HG03066 (cell line): ENCODE data around the gene POLR2A.
"Not testable (repeated sequence)": the region's sequence is repeated elsewhere in the genome, so short reads cannot be mapped to it uniquely, and the experiment has no call there.

Source experiments
- ATAC-seq: cut with Tn5 transposase; IDR thresholded peaks from one replicate; pipeline ENCODE4 v1.9.1; 2021; ENCODE audit warnings: low read depth; ENCODE audit not compliant: unreplicated experiment

The POLR2A gene

DNA sequence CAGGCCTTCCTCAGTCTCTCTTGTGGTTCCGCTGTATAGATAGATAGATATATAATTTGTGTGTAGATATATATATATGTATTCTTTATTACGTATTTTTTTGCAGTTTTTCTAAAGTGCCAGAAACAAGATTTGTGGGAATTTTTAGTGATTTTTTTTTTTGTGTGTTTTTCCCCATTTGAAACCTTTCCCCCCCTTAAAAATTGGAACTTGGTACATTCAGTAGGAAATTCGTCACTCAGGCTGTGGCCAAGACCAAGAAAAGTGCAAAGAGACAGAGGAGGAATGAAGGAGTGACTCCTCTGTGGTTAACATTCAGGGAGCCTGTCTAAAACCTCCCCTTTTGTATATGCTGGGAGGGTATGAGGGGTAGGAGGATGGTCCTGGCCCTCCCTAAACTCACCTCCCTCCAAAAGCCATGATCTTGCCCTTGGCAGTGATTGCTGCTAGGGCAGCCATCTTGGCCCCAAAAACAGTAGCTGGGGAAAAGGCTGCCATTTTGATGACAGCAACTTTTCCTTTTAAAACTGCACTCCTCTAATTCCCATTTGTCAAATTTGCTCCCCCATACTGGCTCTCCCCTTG, 24.1 kb upstream of the POLR2A start:
- no peak for ATAC-seq

GRCh38 chr17:7460850-7461660, 23.1 kb upstream of the POLR2A start:
- ATAC-seq, result no peak

DNA sequence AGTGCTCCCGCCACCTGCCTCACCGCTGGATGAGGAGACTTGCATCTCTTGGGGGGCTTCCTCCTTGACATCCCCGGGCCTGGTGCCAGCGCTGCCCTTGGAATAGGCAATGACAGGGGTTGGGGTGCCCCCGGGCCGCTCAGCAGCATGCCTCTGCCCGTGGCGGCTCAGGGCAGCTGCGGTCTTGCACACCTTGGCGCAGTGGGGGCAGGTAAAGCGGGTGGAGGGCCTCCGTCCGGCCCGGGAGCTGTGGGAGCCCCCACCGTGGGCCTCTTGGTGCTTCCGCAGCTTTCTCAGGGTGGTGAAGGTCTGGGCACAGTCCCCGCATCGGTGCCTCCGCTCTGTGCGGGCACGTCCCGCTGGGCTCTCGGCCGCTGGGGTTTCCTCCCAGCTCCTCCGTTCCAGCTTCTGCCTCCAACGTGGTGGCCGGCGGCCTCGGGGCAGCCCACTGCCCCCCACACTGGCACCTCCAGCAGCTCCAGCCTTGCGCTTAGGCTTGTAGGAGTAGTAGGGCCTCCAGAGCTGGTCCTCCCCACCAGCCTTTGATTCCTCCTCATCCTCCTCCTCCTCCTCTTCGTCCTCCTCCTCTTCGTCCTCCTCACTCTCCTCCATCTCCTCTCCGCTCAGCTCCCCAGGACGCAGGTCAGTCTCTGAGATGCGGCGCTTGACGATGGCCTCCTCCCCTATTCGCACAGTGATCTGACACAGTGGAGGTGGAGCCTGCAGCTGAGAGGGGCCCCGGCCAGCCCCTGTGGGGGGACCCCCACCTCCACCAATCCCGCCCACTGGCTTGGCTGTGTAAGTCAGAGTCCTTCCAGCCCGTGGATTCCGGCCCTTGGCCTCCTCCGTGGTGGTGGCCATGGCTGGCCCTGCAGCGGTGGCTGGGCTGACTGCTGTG, 21.4 kb upstream of the POLR2A start:
- no peak for ATAC-seq

DNA sequence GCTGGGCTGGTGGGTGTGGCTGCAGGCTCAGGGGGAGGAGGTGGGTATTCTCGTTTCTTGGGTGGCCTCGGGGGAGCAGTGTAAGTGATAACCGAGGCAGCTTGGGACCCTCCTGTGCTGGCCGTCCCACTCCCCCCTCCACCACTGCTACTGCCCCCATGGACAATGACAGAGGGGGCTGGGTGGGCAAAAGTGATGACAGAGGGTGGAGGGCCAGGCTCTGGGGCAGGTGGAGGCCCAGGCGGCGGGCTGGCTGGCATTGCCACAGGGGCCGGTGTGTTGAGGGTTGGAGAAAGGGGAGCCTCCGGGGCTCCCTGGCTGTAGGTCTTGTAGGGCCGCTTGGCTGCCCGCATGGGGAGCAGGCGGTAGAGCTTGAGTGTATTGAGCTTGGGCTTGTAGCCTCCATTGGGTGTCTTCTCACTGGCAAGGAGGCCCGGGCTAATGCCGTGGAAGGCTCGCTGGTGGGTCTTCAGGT, 20.8 kb upstream of the POLR2A start:
- no peak for ATAC-seq

GRCh38 chr17:7464081-7464480, 20.1 kb upstream of the POLR2A start:
- ATAC-seq, result no peak

- no peak for ATAC-seq
Measured at GRCh38 chr17:7465597-7466275, 18.4 kb upstream of the POLR2A start.

GRCh38 chr17:7466318-7466638, 17.9 kb upstream of the POLR2A start:
- no peak for ATAC-seq

DNA sequence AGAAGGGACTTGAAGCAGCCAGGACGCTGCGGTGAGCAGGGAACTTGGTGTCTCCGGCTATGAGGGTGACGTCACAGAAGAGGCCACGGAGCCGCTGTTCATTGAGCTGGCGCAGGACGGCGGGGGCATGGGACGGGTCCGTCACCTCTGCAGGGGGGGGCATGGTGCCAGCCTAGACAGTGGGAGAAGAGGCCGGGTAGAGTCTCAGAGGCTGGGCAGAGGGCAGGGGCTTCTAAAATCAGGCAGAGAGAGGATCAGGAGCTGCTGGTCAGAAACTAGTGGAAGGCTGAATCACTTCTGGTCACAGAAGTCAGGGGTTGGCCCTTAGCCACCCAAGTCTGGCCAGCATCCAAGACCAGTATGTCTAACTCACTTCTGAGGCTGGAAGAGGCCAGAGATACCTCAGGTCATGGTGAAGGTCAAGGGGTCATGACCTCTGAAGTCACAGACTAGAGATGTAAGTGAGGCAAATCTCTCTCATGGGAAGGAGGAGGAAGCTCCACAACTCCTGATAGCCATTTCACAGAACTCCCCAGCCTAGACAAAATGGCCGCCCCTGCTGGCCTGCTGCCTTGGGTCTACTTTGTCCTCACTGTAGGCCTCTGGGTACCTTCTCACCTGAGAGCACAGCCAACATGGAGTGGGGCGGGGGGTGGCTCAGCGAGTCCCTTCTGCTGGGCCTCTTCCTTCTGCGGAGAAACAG, 17.4 kb upstream of the POLR2A start:
- no peak for ATAC-seq

DNA sequence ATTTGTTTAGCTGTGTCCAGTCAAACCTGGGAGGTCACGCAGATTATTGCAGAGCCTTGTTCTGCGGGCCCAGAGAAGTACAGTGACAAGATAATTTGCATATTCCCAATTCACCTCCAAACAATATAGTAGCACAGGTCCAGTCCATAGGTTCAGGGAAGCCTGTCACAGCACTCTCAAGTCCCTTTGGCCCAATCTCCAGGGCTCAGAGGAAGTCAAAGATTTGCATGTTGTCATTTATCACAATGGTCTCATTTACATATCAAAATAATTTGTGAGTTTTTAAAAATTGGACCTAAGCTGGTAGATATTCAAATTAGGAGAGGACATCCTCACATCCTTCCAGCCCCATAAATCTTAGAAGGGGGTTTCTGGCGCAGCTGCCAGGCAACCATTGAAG, 16.7 kb upstream of the POLR2A start:
- ATAC-seq, result no peak

- no peak for ATAC-seq
Measured at GRCh38 chr17:7468290-7468689, 15.9 kb upstream of the POLR2A start.

- no peak for ATAC-seq
Measured at GRCh38 chr17:7468804-7469389, 15.3 kb upstream of the POLR2A start.

DNA sequence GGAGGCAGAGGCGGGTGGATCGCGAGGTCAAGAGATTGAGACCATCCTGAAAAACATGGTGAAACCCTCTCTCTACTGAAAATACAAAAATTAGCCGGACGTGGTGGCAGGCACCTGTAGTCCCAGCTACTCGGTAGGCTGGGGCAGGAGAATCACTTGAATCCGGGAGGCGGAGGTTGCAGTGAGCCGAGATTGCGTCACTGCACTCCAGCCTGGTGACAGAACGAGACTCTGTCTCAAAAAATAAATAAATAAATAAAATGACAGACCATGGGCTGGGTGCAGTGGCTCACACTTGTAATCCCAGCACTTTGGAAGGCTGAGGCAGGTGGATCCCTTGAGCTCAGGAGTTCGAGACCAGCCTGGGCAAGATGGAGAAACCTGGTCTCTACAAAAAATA, 14.3 kb upstream of the POLR2A start:
- ATAC-seq, result not testable (repeated sequence)

GRCh38 chr17:7470457-7470973, 13.7 kb upstream of the POLR2A start:
- not testable (repeated sequence) for ATAC-seq

DNA sequence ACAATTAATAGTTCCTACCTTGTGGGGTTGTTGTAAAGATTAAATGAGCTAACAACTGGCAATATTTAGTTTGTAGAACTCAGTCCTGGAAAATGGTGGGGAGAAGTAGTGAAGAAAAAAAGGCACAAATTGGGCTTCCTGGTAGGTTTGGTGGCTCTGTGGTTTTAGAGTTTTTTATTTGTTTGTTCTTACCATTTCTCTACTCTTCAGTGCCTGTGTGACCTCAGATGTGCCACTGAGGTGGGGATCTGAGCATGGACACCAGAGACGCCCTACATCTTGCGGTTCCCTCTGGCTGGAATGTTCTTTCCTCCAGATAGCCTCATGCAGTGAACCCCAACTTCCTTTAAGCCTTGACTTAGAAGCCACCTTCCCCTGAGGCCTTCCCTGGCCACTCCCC, 12.4 kb upstream of the POLR2A start:
- ATAC-seq, result no peak

- ATAC-seq, result not testable (repeated sequence)
Measured at GRCh38 chr17:7474767-7475166, 9.4 kb upstream of the POLR2A start.

- no peak for ATAC-seq
Measured at GRCh38 chr17:7475764-7476422, 8.3 kb upstream of the POLR2A start.

GRCh38 chr17:7476494-7476893, 7.7 kb upstream of the POLR2A start:
- no peak for ATAC-seq

DNA sequence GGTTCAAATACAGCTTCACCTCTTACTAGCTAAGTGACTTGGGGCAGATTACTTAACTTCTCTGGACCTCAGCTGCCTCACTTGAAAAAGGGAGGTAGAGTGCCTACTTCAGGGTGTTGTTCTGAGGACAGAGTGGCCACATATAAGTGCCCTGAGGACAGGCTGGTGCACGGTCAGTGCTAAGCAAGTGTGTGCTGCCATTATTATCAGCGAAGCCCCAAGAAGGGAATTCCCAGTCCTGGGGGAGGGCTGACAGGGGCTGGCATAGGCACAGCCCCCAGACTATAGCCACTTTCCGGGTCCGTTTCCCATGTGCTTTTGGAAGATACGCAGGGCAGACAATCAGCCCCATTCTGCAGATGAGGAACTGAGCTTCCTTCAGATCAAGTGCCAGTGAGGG, 7.2 kb upstream of the POLR2A start:
- no peak for ATAC-seq
